HPDE6-E6E7 (cell line): ENCODE measurements around the gene OSCP1.
A peak's percentile ranks its signal among the peaks of the same experiment; 100 is the strongest.
"Not testable (repeated sequence)": the region's sequence is repeated elsewhere in the genome, so short reads cannot be mapped to it uniquely, and the experiment has no call there.

Source experiments
- DNase-seq: peaks from one replicate; pipeline ENCODE4 v3.0.0; 2011; ENCODE audit warnings: missing footprints; ENCODE audit errors: extremely low spot score

The OSCP1 gene

GRCh38 chr1:36450270-36450918, at the start of gene OSCP1:
TSS of gene OSCP1 (minus strand) at chr1:36450451. CDS start at chr1:36450369, 82 bp downstream.
- peak; percentile 100 for DNase-seq

GRCh38 chr1:36497207-36497606, 47.0 kb upstream of the OSCP1 start:
- DNase-seq: no peak

DNA sequence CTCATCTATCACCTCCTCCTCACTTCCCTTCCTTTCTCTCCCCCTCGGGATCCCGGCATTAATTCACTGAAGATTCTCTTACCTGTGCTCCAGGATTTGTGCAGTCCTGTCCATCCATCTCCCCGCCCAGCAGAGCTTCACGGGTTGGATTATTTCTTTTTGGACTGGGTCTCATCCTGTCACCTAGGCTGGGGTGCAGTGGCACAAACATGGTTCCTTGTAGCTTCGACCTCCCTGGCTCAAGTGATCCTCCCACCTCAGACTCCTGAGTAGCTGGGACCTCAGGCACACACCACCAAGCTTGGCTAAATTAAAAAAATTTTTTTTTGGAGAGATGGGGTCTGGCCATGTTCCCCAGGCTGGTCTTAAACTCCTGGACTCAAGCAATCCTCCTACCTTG, 44.7 kb upstream of the OSCP1 start:
- DNase-seq: no peak

GRCh38 chr1:36493524-36493923, 43.3 kb upstream of the OSCP1 start:
- DNase-seq: no peak

DNA sequence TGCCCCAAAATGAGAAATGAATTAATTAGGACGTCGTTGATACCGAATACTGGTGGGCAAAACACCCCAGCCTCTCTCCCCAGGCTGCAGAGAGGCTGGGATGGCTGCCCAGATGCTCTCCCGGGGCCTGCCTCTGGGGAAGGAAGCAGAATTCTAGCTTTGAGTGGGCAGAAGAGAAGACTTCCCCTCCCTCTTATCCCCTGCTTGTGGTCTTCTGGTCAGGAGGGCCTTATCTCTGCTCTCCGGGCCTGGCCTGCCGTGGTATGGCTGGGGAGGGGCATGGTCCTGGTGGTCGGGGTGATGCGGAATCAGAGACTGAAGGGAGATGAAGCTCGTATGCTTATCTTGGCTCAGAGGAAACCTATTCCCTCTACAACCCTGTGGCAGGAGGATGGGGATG, 42.2 kb upstream of the OSCP1 start:
- no peak for DNase-seq

DNA sequence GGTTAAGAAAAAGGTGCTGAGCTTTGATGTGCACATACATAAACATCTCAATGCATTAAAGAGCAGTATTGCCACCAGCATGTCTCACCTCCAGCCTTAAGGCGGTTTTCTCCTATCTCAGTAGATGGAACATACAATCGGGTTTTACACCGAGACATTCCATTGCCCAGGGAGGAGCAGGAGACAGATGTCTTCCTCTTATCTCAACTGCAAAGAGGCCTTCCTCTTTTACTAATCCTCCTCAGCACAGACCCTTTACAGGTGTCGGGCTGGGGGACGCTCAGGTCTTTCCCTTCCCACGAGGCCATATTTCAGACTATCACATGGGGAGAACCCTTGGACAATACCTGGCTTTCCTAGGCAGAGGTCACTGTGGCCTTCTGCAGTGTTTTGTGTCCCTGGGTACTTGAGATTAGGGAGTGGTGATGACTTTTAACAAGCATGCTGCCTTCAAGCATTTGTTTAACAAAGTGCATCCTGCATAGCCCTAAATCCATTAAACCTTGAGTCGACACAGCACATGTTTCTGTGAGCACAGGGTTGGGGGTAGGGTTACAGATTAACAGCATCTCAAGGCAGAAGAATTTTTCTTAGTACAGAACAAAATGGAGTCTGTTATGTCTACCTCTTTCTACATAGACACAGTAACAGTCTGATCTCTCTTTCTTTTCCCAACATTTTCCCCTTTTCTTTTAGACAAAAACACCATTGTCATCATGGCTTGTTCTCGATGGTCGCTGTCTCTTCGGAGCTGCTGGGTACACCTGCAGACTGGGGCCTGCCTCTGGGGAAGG, 39.2 kb upstream of the OSCP1 start:
- not testable (repeated sequence) for DNase-seq

DNA sequence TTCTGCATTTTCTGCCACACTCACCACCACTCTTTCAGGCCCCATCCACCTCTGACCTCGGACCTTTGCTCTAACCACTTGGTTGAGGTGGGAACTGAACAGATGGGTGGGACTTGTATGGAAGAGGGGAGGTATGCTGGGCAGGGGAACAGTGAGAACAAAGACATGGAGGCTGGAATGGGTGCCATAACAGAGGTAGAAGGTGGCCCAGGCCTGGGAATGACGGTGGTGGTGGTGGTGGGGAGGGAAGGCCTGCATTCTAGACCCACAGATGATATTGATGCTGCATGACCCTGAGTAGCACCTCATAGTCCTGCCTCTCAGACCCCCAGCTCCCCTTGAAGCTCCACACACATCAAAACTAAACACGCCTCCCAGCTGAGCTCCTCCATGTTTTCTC, 37.7 kb upstream of the OSCP1 start:
- no peak for DNase-seq

GRCh38 chr1:36487336-36487725, 37.1 kb upstream of the OSCP1 start:
- DNase-seq: not testable (repeated sequence)

GRCh38 chr1:36486439-36487335, 36.4 kb upstream of the OSCP1 start:
- DNase-seq: no peak

GRCh38 chr1:36486093-36486438, 35.8 kb upstream of the OSCP1 start:
- DNase-seq: no peak

- no peak for DNase-seq
These were observed 33.8 kb upstream of the OSCP1 start for GRCh38 chr1:36484099-36484498.

DNA sequence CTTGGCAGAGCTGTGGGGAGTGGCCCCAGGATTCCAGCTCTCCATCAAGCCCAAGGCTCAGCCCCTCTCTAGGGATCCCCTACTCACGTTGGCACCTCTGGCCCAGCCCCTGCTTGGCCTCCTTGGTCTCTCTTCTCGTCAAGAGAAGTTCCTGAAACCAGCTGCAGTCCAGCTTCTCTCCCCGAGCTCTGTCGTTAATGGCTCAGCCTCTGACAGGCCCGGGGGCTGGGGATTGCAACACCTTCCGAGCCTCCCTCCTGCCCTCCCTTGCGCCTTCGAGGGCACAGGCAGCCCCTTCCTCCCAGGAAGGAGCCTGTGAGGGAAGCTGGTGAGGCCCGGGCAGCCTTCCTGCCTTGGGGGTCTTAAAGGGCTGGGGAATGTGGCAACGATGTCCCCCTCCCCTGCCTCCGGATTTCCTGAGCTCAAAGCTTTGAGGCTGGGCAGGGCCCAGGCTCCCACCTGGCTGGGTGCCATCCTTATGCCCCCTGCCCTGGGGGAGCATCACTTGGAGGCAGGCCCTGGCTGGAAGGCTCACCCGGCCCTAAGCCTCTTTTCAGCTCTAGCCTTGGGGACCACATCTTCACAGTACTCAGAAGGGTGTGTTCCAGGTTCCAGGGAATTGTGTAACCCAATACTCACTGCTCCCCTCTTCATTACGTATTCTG, 32.6 kb upstream of the OSCP1 start, which contains the start of gene CSF3R:
CSF3R (minus strand) TSS at position 190 of the 665 bp plus-strand sequence. CDS start 3,417 bp downstream, outside the sequence.
- DNase-seq: no peak

DNA sequence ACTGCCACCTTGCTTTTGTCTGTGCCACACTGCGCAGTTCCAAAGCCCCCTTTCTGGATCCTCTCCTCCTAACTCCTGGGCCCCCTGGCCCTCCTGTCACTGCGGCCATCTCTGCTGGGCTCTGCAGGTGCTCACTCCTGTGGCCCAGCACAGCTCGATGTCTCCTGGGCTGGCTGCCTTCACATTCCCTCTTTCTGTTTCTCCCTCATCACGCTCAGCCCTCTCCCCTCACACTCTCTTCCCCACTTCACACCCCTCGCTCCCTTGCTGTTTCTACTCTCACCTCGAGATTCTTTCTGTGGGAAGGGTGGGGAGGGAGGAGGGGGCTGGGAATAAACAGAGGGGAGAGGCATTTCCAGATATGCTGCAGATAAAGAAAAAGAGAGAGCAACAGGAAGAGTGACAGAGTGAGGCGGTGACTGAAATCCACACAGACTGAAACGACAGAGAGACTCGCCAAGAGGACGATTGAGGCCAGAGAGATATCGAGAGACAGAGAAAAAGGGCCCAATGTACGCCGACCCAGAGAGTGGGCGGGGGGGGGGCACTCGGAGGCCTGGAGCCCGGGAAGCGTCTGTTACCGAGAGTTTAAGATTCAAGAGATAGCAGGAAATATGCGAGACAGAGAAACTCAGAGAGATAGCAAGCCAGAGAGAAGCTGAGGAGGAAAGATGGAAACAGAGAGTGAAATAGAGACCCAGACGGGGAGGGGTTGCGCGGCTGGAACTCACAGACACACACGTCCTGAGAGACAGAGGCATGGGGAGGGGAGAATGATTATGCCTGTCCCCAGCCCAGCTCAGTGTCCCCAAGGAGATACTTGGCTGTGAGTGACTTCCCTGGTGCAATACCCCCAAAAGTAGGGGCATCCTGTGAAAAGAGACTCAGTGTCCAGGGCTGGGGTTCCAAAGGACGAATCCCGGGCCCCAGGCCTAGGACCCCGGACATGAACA, 31.8 kb upstream of the OSCP1 start:
- no peak for DNase-seq

- no peak for DNase-seq
These were observed 30.8 kb upstream of the OSCP1 start for GRCh38 chr1:36481091-36481490.

GRCh38 chr1:36480161-36480560, 29.9 kb upstream of the OSCP1 start:
- no peak for DNase-seq

GRCh38 chr1:36479505-36480051, 29.3 kb upstream of the OSCP1 start:
- no peak for DNase-seq

GRCh38 chr1:36477615-36478014, 27.4 kb upstream of the OSCP1 start:
- not testable (repeated sequence) for DNase-seq

DNA sequence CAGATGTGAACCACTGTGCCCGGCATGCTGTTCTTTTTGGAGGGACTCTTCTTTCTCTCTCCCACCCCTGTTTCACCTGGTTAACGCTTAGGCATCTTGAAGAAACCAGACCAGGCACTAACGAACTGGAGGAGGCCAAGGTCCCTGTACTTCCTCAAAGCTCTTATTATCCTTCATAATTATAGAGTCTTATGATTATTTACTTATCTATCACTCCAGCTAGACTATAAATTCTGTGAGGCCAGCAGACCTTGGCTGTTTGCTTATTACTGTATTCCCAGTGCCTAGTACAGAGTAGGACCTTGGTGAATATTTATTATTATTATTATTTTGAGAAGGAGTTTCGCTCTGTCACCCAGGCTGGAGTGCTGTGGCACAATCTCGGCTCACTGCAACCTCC, 26.7 kb upstream of the OSCP1 start:
- DNase-seq: no peak

DNA sequence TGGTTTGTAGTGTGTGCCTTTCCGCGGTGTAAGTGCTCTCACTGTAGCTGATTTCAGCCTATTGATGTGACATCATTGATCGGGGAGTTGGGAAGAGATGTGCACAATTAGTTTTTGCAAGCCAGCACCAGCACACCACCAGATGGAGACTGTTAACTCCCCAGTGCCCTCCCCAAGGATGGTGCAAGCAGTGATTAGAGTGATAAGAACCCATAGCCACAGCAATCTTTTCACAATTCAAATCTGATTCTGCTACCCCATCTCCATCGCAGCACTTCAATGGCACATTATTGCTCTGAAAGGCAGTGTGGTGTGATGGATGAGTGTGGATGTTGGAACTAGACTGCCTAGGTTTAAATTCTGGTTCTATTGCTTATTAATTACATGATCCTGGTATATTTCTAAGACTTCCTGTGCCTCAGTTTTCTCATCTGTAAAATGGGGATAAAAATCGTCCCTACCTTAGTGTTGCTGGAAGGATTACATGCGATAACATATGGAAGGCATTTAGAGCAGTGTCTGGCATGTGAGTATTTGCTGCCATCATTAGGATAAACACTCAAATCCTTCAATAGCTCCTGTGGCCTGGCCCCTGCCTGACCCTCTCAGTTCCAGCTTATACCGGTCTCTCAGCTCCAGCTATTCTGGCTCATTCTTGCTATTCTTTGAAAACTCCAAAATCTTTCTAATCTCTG, 25.8 kb upstream of the OSCP1 start:
- DNase-seq: no peak

DNA sequence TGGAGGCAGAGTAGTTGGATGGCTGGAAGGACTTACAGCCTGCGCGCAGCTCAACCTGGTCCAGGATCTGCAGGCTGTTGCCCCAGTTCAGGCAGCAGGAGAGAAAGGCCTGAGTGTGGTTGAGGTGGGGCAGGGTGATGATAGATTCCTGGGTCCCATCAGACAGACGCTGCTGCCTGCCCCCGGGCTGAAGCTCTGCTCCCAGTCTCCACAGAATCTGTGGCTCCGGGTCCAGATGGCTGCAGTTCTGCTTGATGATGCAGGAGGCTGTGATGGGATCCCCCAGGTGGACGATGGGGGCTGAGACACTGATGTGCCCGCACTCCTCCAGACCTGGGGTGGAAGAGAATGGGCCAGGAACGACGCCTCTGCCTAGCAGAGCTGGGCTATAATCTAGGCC, 25.1 kb upstream of the OSCP1 start:
- DNase-seq: no peak
